Endothelial cell of umbilical vein (primary cell): ENCODE results near the gene NOTCH1.

Source experiments
- EZH2 ChIP-seq: IDR thresholded peaks from 2 replicates; pipeline ENCODE4 v1.6.1; 2012; ENCODE audit warnings: borderline replicate concordance, low read depth, mild to moderate bottlenecking, moderate library complexity, low read length, inconsistent platforms; ENCODE audit not compliant: severe bottlenecking
- TF ChIP-seq, protein P1 (sequence below), 2 donors: IDR thresholded peaks; 1 replicate in 1 of 2; 2 replicates in 1 of 2; pipeline ENCODE4 v1.5.1; 2011; ENCODE audit warnings: low read length in 2 of 2, mild to moderate bottlenecking in 2 of 2, moderate library complexity in 2 of 2, control low read depth in 1 of 2, inconsistent platforms in 1 of 2, low read depth in 1 of 2; ENCODE audit not compliant: insufficient read depth in 1 of 2; ENCODE audit errors: extremely low read depth in 1 of 2

DNA sequence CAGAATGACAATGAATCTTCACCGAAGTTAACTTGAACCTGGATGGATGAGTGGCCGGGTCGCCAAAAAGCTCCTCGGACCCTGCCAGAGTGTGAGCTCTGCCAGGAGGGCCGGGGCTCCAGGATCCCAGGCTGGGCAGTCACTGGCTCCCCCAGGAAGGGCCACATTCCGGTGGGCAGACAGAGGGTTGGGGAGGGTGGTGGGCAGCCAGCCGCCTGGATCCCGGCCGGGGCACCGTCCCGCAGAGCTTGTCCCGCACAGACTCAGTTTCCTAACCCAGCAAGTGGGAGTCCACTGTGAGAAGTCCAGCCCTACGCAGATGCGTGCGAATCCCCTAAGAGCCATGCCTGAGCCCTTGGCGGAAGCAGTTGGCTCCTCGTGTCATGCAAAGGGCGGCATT lies 10.3 kb upstream of the NOTCH1 start:
- TF ChIP-seq, protein P1, sequence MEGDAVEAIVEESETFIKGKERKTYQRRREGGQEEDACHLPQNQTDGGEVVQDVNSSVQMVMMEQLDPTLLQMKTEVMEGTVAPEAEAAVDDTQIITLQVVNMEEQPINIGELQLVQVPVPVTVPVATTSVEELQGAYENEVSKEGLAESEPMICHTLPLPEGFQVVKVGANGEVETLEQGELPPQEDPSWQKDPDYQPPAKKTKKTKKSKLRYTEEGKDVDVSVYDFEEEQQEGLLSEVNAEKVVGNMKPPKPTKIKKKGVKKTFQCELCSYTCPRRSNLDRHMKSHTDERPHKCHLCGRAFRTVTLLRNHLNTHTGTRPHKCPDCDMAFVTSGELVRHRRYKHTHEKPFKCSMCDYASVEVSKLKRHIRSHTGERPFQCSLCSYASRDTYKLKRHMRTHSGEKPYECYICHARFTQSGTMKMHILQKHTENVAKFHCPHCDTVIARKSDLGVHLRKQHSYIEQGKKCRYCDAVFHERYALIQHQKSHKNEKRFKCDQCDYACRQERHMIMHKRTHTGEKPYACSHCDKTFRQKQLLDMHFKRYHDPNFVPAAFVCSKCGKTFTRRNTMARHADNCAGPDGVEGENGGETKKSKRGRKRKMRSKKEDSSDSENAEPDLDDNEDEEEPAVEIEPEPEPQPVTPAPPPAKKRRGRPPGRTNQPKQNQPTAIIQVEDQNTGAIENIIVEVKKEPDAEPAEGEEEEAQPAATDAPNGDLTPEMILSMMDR (IDR thresholded peaks at IDR 0.05; ENCODE audit: extremely low read depth in 1 of 2, insufficient read depth in 1 of 2, low read depth in 1 of 2, low read length in 2 of 2), result no peak
- no peak for TF ChIP-seq EZH2
